HL-60/S4 (cell line): ENCODE results near the gene FBXO28.
"Not testable (repeated sequence)": the region's sequence is repeated elsewhere in the genome, so short reads cannot be mapped to it uniquely, and the experiment has no call there.

Experiments
- in situ Hi-C: fragments of 300-500 bp; cut with MboI; formaldehyde crosslinking; loops from 2 replicates; pipeline ENCODE4 v1.14.3; 2022; ENCODE audit warnings: low sequenced_read_pairs

FBXO28 gene

DNA sequence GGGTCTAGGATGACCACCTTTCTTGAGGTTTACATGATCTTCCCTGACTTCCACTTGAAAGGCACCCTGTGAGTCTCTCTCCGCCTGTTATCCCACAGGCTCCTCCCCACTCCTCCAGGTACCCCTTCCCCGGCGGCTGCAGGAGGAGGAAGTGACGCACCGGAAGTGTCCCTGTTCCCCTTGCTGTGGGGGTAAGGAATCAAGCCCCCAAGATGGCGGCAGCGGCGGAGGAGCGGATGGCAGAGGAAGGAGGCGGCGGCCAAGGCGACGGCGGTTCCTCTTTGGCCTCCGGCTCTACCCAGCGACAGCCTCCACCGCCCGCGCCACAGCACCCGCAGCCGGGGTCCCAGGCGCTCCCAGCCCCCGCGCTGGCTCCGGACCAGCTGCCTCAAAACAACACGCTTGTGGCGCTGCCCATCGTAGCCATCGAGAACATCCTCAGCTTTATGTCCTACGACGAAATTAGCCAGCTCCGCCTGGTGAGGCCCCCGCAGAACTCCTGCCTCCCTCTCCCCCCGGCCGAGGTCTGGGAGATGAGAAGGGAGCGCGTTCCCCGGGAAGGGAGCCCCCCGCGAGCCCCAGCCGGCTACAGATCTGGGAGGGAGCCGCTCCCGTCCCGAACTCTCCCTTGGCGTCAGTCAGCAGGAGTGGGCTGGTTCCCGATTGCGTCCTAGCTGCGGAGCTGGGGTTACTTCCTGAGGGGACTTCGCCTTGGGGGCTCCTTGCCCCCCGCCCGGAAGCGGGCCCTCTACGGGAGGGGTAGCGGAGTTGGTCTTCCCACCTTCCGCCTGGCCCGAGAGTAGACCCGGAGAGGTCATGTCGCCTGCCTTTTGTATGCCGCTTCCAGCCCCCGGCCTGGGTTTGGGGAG, at the start of gene FBXO28:
Gene FBXO28, plus strand, starts transcription at position 194 of the 869 bp plus-strand sequence. Its CDS starts 19 bp downstream, at position 213.
- in situ Hi-C loops = loop anchor here (10.0 kb wide), 2 partner anchors 211 to 351 kb away; no protein-coding TSS in a partner anchor

- in situ Hi-C loops = no loop called here
Observed at GRCh38 chr1:224064150-224064549, 49.8 kb upstream of the FBXO28 start.

- in situ Hi-C loops = no loop called here
Observed at GRCh38 chr1:224065455-224065854, 48.5 kb upstream of the FBXO28 start.

GRCh38 chr1:224067207-224067606, 46.7 kb upstream of the FBXO28 start:
- in situ Hi-C loops = no loop called here

- in situ Hi-C loops = no loop called here
Observed at GRCh38 chr1:224067621-224068457, 46.1 kb upstream of the FBXO28 start.

DNA sequence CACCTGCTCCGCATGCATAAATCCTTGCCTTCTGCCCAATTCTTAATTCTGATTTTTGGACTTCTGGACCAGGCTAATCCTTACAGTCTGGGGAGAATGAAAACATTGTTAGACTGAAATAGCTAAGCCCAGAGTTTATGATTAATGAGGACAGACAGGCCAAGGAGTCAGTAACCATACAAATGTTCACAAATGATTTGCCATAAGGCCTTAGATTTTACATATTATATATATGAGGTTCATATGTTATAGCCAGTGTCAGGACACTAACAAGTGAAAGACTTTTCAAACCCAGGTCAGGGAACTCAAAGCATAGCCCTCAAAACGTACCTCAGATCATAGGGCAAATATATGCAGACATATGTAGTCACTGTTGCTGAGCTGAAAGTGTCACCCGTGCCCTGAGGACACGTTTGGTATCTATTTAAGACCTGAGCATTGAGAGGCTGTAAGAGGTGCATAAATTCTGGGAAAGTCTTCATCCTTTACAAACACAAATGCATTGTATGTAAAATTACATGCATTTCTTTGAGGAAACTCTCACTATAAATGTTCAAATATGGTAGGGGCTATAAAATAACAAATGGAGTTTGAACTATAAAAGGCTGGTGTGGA, 45.3 kb upstream of the FBXO28 start:
- in situ Hi-C loops = no loop called here

GRCh38 chr1:224069138-224069537, 44.8 kb upstream of the FBXO28 start:
- in situ Hi-C loops = no loop called here

- in situ Hi-C loops = no loop called here
Observed at GRCh38 chr1:224070521-224070920, 43.4 kb upstream of the FBXO28 start.

DNA sequence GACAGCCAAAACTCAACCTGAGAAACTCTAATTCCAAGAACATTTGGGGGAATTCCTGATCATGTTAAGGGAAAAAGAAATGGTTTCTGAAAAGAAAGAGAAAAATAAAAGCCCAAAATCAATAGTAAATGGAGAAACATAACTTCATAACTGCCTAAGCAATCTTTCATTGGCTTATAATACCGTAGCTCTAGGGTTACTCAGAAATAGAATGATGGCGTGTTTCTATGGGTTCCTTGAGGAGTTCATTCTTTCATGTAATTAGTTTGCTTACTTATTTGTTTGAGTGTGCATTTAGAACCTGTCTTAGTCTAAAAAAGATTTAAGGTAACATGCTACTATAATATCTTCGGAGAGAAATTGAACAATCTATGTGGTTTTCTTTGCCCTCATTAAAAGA, 37.5 kb upstream of the FBXO28 start:
- in situ Hi-C loops = no loop called here

GRCh38 chr1:224079644-224080043, 34.3 kb upstream of the FBXO28 start:
- in situ Hi-C loops = not testable (repeated sequence)

DNA sequence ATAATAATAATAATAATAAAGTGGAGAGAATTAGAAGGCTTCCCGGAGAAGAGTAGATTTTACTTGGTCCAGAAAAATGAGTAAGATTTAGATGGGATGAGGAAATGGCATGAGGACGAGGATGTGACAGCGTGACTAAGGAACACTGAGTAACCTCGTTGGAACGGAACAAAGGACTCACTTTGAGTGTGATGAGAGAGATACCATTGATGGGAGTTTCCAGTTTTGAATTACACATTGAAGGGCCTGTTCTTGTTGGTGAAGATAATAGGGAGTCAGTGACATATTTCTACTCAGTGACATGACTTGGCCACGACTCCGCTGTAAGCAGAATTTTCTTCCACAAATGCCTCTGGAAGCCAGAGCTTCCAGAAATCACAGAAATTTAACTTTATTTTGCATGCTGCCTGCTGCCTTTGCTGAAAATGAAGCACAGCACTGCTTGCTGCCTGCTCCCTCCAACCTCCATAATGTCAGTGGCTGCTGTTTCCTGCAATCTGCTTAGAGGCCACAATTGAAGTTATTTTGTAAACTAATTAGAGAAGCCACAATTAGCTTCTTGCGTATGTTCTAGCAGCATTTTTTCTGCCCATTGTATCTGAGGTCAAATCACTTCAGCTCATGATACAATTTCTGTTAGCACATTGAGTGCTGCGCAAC, 33.7 kb upstream of the FBXO28 start:
- in situ Hi-C loops = no loop called here

- in situ Hi-C loops = no loop called here
Observed at GRCh38 chr1:224081604-224082003, 32.3 kb upstream of the FBXO28 start.

- in situ Hi-C loops = no loop called here
Observed at GRCh38 chr1:224082146-224082545, 31.8 kb upstream of the FBXO28 start.

DNA sequence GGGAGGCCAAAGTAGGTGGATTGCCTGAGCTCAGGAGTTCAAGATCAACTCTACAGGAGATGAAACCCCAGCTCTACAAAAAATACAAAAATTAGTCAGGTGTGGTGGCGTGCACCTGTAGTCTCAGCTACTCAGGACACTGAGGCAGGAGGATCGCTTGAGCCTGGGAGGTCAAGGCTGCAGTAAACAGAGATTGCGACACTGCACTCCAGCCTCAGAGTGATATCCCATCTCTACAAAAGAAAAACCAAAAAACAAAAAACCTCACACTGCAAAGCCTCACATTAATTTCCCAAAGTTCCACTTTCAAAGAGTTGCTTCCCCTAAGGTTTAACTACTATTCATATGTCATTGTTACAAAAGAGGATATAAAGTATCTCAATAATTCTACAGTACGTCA, 29.0 kb upstream of the FBXO28 start:
- in situ Hi-C loops = no loop called here

DNA sequence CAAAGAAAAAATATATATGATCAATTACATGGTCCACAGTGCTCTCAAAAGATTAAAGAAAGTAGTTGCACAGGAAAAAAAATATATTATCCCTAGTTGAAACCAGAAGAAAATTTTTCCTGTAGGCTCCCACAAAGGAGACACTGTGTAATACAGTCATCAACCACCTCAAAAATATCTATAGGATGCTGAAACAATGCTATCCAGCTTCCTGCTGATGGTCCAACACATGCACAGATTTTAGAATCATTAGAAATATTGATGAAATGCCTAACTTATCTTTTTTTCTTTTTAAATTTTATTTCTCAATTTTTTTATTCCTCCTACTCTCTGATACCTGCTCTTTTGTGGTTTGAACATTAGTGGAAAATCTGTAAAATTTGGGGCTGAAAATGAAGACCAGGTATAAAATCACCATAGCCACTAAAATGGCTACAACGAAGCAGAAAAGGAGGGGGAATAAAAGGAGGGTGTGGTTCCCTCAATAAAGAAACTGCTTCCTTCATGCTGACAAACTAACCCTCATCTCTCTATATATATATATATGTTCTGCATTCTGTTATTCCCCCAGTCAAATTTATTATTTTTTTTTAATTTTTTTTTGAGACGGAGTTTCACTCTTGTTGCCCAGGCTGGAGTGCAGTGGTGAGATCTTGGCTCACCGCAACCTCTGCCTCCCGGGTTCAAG, 28.3 kb upstream of the FBXO28 start:
- in situ Hi-C loops = no loop called here

- in situ Hi-C loops = no loop called here
Observed at GRCh38 chr1:224087286-224087794, 26.6 kb upstream of the FBXO28 start.

DNA sequence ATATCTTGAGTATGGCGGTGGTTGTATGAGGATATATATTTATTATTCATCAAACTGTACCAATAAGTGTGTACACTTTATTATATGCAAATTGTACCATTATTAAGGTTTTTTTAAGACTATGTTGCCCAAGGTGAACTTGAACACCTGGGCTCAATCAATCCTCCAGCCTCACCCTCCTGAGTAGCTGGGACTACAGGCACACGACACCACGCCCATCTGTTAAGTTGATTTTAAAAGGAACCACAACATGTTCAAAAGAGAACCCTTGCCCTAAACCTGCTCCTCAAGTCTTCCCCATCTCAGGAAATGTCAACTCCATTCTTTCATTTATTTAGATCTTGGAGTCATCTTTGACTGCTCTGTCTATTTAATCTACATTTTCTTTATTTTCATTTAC, 24.3 kb upstream of the FBXO28 start:
- in situ Hi-C loops = no loop called here

GRCh38 chr1:224090116-224090515, 23.8 kb upstream of the FBXO28 start:
- in situ Hi-C loops = no loop called here

GRCh38 chr1:224092111-224092510, 21.8 kb upstream of the FBXO28 start:
- in situ Hi-C loops = no loop called here

DNA sequence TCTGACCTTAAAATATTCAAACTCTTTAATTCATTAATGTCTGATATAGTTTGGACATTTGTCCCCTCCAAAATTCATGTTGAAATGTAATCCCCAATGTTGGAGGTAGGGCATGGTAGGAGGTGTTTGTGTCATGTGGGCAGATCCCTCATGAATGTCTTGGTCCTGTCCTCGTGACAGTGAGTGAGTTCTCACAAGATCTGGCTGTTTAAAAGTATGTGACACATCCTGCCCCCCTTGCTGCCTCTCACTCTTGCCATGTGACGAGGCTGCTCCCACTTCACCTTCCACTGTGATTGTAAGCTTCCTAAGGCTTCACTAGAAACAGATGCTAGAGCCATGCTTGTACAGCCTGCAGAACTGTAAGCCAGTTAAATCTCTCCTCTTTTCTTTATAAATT, 21.3 kb upstream of the FBXO28 start:
- in situ Hi-C loops = no loop called here
